Eye (tissue), 1 donor: ENCODE measurements around the gene ZNF267.
"Not testable (repeated sequence)": the region's sequence is repeated elsewhere in the genome, so short reads cannot be mapped to it uniquely, and the experiment has no call there.

Source experiments
- DNase-seq: peaks from one replicate; pipeline ENCODE4 v3.0.0-alpha.2; 2015

ZNF267 gene

DNA sequence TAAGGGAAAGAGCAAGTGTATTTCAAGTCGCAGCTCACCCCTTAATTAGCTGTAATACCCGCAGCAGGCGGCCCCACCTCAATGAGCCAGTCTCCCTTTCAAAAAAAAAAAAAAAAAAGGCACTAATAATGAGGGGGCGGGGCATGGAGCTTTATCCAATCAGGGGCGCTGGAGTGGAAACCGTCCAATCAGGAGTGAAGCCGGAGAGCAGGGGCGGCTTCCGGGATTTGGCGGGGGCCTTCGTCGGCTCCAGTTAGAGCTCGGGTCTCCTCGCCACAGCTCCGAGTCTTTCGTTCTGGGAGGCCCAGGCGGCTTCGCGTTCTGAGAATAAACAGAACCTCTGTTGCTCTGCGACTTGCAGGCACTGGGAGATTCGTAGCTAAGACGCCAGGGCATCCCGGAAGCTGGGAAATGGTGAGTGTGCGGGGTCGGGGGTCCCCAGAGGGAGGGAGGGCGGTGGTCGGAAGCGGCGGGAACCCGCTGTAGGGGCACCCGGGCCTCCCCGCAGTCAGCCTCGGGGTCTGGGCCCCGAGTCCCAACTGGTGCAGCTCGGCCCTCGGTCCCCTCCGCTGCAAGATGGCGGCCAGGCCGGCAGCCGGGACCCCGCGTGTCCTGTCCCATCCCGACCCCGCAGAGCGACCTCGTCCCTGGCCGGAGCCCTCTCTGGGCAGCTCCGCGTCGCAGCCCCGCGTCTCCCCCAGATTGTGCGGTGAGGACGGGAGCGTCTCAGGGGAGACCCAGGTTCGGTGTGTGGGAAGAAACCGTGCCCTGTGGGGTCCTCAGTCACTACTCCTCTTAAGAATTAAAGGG, at the start of gene ZNF267:
Gene ZNF267, plus strand, starts transcription at position 252 of the 810 bp plus-strand sequence. Its CDS starts 160 bp downstream, at position 412.
- DNase-seq: peak; percentile 98

DNA sequence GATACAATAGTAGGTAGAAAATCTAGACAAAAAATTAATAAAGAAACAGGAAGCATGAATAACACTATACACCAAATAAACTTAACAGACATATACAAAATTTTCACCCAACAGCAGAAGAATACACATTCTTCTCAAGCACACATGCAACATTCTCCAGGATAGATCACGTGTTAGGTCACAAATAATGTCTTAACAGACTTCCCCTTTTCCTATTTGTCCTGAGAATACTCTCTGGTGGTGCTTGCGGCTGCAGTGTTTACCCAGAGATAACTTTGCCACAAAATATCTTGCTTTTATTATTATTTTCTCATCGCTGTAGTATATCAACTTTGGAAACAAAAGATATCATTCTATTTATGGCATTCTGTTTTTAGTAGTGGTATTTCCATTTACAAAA, 40.6 kb upstream of the ZNF267 start:
- DNase-seq: no peak

- not testable (repeated sequence) for DNase-seq
Measured at GRCh38 chr16:31836396-31836795, 37.2 kb upstream of the ZNF267 start.

- DNase-seq: no peak
Measured at GRCh38 chr16:31842864-31843263, 30.7 kb upstream of the ZNF267 start.

DNA sequence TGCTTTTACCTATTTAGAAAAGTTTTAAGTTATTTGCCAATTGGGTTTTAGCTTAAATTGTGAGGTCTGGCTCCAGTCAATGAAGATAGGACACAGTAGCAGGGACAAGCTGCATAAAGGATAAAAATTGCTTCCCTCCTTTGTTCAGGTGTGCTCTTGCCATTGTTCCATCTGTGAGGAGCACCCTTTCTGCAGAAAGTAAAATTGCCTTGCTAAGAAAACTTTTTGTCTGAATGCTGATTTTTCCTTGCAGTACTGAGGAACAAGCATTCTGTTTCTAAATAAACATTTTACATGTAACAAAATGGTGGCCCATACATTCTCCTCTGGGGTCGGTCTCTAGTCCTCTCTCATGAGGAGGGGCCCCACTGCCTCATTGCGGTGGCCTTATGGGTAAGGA, 25.0 kb upstream of the ZNF267 start:
- DNase-seq: not testable (repeated sequence)

DNA sequence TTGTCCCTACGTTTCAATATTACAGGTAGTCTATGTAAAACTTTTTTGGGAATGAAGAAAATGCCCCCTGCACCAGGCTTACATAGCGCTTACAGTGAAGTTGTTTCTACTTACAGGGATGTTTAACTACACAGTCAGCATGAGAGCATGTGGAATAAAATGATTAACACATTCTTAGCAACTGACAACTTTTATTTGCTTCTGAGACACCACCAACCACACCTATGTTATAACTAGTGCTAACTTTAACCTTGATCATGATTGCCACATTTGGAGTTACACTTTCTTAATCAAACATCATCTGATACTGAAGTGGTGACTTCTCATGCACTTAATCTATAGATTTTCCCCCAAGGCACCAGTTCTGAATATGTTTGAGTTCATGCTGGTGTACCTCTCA, 20.3 kb upstream of the ZNF267 start:
- no peak for DNase-seq

DNA sequence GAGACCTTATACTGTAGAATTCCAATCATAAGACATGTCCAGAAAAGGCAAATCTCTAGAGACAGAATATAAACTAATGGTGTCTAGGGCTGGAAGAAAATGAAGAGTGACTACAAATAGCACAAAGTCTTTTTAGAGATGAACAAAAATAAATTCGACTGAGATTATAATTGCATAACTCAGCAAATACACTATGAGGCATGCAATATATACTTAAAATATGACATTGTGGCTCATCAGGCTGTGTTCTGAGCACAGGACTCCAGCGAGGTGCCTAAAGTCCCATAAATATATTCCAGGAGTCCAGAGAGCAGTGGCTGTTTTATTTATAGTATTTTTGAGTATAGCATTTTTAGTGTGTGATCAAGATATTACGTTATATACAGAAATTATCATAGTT, 13.1 kb upstream of the ZNF267 start:
- DNase-seq: no peak

GRCh38 chr16:31861455-31861854, 12.2 kb upstream of the ZNF267 start:
- DNase-seq: no peak

DNA sequence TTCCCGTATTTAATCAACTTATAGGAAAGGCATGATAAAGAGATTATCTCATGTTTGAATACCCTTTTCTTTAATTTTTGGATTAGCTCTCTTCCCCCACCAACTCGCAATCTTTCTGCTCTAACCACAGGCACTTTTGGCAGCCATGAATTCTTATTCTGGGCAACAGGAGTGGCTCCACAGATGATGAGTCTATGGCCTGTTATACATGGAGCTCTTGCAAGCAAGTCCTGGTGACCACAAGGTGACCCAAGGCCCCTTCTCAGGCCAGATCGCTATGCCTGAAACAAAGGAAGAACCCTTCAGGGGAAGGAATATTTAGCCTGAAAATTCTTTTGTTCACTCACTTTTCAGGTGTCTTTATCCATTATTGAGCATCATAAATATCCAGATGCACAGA, 10.8 kb upstream of the ZNF267 start:
- DNase-seq: no peak

GRCh38 chr16:31868164-31868563, 5.4 kb upstream of the ZNF267 start:
- DNase-seq: no peak

- peak; percentile 92 for DNase-seq
Measured at GRCh38 chr16:31868691-31869167, 4.9 kb upstream of the ZNF267 start.

GRCh38 chr16:31869511-31870201, 4.0 kb upstream of the ZNF267 start:
- peak; percentile 5 for DNase-seq

DNA sequence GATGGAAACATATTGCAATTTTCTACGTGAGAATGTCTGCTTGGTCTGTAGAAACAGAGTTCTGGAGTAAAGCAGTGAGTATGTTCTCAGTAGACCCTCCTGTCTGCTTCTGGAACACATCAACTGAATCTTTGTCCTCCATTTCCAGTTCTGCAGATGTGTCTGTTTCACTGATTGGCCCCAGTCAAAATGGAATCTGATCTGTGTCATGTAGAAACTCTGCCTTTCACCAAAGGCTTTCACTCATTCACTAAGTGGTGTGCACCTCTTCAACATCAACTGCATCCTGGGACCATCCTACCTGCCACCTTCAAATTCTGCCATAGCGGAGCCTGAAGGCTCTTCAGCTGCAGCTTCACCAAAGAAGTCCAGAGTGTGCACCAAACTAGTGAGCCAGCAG, 2.8 kb upstream of the ZNF267 start:
- DNase-seq: no peak

DNA sequence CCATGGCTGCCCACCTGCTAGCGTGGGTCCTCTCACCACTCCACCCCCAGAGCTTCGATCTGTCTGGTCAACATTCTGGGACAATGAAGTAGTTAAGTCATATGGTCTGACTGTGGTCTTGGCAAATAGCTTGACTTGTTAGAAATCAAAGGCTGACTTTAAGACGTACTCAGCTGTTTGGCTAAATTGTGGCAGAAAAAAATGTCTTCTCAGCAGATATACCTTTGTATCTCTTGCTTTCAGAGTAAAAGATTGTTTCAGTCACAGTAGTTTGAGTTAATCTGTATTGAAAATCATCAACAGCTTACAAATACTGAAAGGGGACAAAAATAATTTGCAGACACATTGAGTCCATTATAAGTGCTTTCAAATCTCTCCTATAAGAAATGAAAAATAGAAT, 2.1 kb upstream of the ZNF267 start:
- no peak for DNase-seq

DNA sequence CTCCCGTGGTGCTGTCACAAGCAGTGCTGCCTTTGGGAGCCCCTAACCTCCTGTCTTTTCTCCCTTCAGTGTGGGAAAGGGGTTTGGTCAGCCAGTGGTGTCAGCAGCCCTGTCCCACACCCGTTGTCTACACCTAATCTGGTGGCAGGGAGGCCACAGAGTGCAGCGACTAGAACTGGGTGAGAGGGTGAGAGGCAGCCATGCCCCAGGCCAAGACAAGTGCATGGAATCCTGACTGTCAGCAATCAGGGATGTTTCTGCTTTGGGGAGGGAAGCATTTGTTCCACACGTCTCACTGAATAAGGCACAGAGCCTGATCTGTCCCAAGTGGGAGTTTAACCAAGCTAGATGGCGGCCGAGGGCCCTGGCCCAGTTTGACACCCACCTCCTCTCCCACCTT, 1.4 kb upstream of the ZNF267 start:
- no peak for DNase-seq

- DNase-seq: peak; percentile 35
Measured at GRCh38 chr16:31874366-31875111, 932 bp downstream of the ZNF267 start.

DNA sequence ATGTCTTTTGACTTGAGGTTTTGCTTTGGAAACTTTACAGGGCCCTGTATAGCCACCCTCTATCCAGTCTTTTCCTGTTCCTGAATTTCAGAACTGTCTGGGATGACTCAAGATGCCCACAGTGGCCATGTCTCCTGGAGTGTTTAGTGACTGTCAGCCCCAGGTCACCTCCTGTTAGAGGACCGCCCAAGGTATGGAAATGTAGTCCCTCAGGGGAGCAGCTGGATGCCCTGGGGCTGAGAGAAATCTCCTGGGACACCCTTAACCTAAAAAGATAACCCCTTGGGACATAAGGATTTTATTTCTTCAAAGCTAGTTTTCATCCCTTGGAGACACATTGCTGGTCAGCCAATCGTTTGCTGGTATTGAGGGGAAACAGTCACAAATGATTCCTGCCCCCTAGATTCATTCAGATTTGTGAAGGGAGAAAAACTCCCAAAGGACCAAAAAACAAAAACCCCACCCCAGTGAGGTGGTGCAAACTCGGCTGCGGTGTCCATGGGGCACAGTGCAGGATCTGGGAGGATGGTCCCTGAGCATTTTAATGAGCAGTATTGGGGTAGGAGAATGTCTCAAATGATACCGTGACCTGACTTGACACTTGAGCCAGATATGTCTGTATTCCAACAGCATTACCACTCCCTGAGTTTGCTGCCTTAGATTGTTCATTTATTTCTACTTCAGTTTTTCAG, 1.7 kb downstream of the ZNF267 start:
- no peak for DNase-seq

- no peak for DNase-seq
Measured at GRCh38 chr16:31875928-31876547, 2.4 kb downstream of the ZNF267 start.

DNA sequence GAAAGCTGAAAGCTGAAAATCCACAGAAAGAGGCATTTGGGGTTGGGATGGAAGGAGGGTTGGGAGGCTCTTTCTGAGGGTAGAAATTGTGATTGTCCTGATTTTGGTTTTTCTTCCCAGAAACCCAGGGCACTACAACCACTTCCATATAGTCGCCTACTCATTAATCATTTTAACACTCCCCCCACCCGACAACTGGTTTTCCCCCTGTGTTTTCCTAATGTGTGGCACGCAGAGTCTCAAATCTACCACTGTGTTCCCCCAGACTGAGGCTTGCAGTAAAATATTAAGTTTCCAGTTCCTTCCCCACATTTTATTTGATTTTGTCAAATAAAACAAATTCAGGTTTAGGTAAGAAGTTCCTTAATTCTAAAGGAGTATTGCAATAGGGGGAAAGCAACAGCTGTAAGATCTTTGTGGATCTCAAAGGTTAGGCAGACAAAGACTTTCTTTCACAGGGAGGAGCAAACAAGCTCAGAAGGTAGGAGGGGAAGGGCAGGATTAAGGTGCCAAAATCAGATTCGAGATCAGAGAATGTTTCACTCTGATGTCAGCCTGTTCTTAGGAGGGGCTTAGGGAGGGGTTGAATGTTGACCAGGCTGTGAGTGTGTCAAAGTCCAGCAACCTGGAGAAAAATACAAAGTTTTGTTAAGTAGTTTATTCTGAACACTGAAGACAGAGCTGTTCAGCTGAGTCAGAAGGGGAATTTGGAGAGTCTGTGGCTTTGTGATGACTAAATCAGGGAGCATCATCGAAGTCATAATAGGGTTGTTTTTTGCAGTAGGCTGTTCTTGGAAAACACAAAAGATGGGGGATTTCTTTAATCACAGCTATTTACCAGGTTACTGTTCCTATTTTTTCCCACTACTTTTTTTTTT, 3.6 kb downstream of the ZNF267 start:
- DNase-seq: no peak

GRCh38 chr16:31877876-31878642, 4.5 kb downstream of the ZNF267 start:
- DNase-seq: no peak

DNA sequence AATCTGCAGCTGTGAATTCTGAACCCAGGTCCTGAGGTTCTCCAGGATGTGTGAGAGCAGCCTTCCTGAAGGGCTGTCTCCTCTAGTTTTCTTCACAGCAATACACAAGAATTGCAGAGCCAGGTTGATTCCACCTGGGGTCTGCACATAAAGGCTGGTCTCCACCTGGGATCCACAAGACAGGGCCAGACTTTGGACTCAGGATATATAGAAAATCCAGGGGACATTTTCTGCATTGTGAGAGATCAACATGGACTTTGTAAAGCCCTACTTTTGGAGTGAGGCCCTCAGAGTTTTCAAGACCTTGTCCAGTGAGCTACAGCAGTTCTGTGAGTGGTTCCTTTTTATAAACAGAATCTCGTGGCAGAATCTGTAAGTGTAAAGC, 6.3 kb downstream of the ZNF267 start:
- no peak for DNase-seq
